HG03175 (cell line): ENCODE results near the gene SFXN3.

Experiments used
- ATAC-seq: cut with Tn5 transposase; IDR thresholded peaks from one replicate; pipeline ENCODE4 v1.9.1; 2021; ENCODE audit warnings: mild to moderate bottlenecking, moderate library complexity; ENCODE audit not compliant: unreplicated experiment

The SFXN3 gene

DNA sequence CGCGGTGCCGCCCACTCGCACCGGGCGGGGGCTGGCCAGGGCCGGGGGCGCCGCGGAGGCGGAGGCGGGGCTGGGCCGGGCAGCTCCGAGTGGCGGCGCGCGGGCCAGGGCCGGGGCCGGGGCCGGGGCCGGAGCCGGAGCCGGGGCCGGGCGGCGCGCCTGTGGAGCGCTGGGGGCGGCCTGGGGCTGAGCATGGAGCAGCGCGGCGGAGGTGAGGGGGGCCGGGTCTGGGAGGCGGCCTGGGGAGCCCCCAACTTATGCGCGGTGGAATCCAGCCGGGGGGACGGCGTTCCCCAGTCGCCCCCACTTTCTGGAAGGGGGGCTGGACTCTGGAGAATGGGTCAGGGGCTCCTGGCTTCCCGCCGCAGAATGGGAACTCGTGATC, 31.3 kb upstream of the SFXN3 start, which contains the start of gene LZTS2:
TSS of gene LZTS2 (plus strand) at position 67 of the 385 bp plus-strand sequence. CDS start 2,731 bp downstream, outside the sequence.
- ATAC-seq, result peak; percentile 5

DNA sequence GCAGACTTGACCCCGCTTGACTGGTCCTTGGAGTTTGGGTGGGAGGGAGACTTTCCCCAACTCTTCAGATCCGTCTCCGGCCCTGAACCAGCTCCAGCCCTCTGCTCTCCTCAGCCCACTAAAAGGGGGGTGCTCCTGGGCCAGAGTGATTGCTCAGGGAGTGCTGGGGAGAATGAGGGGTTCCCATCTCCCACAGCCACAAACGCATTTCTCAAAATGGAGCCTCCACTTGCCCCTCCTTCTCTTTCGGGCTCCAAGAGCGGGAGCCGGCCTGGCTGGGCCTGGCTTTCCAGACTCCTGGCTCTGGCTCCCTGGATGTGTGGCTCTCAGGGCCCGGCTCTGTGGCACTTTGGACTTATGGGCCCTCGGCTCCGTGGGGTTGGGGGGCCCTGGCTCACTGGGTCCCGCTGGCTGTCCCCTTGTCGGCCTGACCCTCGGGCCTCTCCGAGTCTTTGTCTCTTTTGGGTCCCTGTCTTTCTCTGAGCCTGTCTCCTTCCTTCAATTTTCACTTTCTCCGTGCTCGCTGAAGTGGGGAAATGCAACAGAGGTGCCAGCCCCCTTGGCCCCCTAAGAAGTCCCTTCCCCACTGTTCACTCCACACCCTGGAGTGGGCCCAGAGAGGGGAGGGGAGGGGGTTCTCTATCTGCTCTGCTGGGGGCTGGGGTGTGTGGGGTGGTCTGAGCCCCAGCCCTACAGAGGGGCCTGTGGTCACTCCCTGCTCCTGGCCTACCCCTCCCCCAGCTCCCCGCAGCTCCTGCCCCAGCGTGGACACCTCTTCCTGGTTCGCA, 30.7 kb upstream of the SFXN3 start:
- ATAC-seq, result no peak

DNA sequence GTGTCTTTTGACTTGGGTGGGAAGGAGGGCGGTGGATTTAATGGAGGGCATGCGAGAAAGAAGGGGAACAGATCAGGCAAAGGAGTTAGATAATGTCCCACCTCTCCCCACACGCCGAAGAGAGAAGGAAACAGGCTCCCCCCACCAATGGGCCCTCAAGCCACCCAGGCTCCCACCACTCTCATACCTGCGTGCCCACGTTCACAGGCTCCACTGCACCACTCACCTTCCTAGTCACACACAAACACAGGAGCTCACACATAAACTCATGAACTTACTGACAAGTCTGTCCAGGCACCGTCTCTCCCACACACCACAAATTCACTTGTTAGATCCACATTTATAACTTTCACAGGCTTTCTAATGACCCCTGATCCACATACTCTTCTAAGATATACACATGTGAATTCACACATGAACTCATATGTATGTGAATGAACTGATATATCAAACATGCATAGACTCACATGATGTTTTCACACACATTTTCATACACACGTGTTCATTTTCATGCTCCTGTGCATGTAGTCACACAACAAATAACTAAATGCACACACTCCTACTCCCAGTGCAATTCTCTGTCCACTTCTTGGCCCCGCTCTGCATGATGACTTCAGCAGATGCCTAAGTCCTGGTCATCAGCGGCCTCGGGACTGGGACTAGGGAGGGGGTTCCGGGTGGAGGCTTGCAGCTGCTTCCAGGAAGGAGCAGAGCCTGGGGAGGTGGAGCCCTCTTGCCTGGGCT, 29.9 kb upstream of the SFXN3 start:
- no peak for ATAC-seq

DNA sequence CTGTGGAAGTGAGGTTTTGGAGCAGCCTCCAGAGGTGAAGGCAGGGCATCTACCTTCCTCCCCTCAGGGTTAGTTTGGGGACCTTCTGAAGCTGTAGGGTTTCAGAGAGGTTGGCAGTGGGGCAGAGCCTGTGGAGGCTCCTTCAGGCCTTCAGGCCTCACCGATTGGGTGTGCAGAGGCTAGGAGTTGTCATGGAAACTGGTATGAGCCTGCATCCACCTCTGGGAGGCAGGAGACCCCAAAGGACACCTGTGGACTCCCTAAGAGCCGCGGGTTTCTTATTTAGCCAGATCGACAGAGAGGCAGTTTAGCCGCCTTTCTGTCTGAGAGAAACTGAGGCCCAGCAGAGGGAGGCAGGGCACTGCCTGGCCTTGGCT, 29.4 kb upstream of the SFXN3 start:
- ATAC-seq, result no peak

DNA sequence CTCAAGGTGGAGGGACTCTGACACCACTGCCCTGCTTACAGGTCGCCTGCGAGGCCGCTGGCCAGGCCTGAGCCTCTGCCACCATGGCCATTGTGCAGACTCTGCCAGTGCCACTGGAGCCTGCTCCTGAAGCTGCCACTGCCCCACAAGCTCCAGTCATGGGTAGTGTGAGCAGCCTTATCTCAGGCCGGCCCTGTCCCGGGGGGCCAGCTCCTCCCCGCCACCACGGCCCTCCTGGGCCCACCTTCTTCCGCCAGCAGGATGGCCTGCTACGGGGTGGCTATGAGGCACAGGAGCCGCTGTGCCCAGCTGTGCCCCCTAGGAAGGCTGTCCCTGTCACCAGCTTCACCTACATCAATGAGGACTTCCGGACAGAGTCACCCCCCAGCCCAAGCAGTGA, 28.6 kb upstream of the SFXN3 start:
- ATAC-seq, result no peak

DNA sequence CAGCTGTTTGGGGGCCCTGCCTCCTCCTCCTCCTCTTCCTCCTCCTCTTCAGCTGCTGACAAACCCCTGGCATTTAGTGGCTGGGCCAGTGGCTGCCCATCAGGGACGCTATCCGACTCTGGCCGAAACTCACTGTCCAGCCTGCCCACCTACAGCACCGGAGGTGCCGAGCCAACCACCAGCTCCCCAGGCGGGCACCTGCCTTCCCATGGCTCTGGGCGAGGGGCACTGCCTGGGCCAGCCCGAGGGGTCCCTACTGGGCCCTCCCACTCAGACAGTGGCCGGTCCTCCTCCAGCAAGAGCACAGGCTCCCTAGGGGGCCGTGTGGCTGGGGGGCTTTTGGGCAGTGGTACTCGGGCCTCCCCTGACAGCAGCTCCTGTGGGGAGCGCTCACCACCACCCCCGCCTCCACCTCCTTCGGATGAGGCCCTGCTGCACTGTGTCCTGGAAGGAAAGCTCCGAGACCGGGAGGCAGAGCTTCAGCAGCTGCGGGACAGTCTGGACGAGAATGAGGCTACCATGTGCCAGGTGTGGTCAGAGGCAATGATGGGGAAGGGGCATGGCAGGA, 27.3 kb upstream of the SFXN3 start:
- ATAC-seq, result no peak

DNA sequence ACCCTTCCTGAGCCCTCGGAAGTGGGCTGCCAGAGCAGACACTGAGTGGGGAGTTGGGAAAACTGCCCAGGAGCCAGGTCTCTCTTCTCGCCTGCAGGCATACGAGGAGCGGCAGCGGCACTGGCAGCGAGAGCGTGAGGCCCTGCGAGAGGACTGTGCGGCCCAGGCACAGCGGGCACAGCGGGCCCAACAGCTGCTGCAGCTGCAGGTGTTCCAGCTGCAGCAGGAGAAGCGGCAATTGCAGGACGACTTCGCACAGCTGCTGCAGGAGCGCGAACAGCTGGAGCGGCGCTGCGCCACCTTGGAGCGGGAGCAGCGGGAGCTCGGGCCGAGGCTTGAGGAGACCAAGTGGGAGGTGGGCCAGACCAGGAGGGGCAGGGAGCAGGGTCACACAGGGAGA, 25.7 kb upstream of the SFXN3 start:
- ATAC-seq, result no peak

DNA sequence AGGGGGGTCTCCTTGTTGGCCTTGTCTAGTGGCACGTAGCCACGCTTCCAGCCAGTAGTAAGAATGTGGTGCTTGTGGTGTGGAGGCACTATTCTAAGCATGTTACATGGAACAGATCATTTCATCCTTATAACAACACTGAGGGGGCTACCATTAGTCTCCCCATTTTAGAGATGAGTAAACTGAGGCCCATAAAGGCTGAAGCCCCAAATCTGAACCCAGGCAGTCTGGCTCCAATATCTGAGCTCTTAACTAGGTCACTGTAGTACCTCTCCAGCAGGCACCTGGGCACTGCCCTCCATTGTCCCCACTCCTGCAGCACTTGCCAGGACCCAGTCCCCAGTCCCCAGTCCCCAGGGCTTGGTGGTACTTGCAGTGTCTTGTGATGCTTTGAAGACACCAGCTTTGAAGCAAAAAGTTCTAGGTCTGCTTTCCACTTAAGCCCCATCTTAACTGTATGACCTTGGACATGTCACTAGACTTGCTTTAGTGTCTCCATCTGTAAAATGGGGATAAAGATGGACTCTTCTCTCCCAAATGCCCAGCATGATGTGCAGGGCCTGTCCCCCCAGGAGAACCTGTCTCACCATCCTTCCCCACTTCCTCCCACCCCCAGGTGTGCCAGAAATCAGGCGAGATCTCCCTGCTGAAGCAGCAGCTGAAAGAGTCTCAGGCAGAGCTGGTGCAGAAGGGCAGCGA, 25.0 kb upstream of the SFXN3 start:
- ATAC-seq, result no peak

DNA sequence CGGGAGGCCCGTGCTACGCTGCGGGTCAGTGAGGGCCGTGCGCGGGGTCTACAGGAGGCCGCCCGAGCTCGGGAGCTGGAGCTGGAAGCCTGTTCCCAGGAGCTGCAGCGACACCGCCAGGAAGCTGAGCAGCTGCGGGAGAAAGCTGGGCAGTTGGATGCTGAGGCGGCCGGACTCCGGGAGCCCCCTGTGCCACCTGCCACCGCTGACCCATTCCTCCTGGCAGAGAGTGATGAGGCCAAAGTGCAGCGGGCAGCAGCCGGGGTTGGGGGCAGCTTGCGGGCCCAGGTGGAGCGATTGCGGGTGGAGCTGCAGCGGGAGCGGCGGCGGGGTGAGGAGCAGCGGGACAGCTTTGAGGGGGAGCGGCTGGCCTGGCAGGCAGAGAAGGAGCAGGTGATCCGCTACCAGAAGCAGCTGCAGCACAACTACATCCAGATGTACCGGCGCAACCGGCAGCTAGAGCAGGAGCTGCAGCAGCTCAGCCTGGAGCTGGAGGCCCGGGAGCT, 24.4 kb upstream of the SFXN3 start:
- no peak for ATAC-seq

DNA sequence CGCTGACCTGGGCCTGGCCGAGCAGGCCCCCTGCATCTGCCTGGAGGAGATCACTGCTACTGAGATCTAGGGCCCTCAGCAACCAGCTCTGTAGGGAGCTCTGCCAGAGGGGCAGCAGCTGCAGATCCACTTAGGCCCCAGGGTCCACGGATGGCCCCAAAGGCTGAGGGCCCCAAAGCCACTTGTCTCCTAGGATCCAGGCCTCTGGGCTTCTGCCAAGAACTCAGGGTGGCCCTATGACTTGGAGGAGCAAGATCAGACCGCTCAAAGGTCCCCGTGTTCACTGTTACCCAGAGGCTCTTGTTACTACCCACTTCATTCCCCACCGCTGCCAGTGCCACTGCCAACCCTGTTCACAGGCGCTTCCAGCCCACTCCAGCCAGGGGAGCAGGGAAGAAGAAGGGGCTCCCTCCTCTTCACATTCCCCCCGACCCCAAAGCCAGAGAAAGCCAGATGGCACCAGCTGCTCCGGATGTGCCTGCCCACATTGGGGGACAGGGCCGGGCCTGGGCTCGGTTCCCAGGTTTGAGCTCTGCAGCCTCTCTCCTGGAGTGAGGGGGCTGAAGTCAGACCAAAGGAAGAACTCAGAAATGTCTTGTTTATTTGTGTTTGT, 23.8 kb upstream of the SFXN3 start:
- no peak for ATAC-seq

DNA sequence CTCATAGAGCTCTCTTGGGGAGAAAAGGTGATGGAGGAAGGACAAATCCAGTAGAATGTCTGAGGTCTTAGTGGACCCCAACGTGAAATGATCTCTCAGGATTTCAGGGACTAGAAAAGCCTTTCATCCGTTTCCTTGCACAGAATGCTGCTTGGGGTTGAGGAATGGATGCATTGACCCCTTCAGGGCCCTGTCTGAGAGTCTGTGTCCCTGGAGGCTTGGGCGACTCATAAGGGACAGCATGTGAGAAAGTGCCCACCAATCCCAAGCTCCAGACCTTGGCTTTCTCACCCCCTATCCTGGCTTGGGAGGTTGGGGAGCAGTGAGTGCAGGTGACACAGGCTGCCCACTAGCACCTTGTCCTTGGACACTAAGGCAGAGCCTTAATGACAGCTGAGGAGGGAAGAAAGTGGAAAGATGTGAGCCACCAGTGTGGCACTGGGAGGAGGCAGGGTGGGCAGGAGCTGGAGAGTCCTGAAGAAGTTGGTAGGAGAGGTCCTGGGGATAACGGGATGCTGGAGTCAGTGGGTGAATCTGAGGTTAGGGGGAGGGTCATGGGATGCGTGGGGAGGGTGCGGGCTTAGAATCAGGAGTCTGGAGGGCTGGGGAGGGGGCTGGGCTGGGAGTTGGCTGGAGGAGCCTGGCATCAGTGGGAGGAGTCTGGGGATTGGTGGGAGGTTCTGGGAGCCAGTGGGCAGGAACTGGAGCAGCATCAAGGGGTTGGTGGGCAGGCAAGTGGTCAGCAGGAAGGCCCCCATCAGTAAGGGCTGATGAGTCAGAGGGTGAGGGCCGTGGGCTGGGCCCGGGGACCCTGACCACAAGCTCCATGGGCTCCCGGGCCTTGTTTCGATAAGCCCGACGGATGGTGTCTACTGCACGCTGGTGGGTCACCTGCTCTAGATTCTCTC, 22.9 kb upstream of the SFXN3 start:
- ATAC-seq, result no peak

DNA sequence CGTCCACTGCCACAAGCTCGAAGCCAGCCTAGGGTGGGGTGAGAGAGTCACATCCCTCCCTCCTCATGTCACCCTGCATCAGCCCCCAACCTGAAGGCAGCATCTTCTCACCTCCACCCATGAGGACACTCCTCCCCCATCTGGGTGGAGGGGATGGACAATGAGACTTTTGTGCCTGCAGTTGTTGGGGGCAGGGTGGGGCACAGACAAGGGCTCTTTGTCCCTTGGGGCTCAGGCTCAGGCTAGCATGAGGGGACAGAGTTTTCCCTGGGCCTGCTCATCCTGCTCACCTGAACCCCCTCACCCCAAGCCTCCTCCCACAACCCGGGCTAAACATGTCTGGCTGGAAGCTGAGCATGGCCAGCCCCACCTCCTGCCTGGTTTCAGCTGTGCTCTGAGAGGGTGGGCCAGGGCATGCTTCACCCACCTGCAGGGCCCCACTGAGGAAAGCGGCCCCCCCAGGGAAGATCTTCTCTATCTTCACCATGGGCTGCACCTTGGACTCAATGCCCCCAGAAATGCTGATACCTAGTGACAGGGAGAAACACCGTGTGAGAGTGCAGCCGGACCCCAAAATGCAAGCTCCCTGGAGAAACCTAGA, 22.1 kb upstream of the SFXN3 start:
- ATAC-seq, result no peak

DNA sequence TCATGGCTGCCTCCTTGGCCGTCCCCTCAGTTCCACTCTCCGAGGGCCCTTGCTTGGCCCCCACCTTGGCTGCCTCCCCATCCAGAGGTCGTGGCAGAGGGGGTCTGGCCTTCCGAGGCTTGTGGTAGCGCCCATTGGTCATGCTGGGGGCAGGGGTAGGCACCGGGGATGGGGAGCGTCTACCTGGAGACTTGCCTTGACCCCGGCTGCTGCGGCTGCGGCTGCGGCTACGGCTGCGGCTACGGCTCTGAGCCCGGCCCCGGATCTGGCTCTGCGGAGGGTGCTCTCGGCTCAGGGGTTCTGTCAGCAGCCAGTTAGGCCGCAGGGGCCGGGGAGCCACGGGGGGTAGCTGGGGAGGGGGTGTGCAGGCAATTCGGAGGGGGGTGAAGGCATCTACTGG, 20.7 kb upstream of the SFXN3 start:
- ATAC-seq, result no peak

DNA sequence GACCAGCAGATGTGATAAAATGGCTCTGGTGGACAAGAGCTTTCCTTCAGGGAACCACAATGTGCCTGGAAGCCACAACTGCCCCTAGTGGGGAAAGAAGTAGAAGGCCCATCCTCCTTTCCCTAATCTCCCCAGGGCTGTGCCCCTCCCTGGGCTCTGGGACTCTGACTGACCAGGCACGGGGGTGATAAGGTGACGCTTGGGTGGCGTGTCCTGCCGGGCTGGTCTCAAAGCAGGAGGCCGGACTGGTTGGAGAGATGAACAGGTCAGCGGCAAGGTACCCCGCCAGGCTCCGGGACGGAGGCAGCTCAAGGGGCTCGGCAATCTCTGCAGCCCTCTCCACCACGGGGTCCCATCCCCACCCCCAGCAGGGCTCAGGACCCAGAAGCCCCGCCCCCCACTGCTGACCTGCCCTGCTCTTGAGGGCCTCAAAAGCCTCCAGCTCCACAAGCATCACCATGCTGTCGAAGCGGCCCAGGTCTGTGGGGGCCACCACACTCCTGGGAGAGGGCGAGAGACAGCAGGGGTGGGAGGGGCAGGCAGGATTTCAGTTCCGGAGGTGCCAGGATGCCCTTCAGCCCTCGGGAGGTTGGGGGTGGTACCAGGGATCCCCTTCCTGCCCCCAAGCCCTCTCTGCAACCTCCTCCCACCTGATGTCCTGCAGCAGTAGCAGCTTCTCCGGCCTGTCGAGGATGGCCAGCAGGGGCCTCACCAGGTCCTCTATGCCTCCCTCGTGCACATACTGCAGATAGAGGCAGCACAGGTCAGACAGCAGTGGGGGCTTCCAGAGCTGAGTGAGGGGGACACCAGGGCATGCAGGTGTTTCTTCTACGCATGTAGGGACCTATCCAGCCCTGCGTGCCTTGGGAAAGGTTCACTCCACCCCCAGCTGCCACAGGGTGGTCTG, 19.3 kb upstream of the SFXN3 start:
- ATAC-seq, result no peak

DNA sequence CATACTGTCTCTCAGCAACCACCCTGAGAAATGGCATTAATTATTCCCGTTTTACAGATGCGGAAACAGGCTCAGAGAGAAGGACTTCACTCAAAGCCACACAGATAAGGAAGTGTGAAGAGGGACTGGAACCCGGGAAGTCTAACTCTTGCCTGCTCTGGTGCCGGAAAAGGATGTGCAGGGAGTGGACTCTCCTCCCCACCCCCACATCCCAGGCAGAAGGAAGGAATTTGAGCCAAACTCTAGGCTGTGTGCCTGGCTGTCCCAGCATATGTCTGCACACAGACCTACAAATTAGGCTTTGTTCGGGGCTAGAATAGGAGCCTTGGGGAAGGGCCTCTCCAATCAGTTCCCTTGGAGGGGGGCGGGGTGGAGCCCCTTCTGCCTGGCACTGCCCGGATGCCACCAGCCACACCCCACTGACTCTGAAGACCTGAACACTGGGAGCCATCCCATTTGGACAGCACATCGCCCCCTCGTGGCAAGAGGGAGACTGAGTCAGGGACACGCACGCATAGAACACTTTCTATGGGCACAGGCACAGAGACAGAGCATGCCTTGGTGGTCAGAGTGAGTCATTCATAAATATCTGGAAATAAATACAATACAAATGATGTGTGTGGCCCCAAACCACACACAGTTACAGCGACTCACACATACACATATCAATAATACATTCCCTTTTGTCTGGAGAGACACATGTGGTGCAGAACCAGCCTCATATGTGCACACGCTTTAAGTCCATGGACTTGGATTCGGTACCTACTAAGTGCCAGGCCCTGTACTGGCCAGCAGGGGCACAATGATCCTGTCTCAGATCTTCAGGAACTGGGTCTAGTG, 18.3 kb upstream of the SFXN3 start:
- peak; percentile 77 for ATAC-seq

DNA sequence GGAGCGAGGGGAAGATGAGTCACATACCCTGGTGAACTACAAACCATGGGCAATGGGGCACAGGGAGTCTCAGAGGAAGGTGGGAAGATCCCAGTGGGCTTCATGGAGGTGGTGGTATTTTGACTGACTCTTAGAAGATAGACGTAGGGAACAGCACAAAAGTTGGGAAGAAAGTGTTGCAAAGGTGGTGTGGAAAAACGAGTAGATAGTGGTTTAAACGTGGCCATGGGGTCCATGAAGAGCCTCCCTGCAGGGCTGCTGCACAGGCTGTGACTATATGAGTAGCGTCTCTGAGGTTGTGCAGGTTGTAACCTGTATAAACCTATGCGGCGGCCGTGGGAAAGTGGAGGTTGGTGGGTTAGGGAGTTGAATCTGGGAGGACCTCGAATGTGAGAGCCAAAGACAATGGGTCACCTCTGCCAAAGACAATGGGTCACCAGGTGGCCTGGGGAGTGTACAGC, 17.6 kb upstream of the SFXN3 start:
- ATAC-seq, result no peak

DNA sequence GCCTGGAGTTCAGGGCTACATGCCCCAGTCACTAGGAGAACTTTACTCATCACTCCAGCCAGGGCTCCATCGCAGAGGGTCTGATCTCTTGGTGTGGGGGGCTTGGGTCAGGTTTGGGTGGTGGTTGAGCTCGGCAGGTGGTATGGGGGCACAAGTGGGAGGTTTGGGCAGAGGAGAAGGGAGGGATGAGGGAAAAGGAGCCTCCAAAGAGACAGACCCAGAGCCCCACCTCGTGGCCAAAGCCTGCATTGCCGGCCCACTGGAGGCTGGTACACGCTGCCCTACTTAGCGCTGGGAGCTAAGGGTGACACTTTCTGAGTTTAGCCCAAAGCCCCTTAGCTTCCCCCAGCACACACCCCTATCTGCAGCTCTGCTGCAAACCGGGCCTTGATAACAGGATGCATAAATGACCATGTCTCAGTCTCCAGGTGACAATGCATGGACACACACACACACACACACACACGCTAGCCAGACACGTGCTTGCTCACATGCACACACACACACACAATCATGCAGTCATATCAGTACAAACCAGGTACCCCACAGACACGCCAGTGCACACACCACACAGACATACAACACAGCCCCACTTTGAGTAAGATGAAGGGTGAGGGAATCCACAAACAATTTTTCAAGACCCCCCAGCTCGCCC, 16.7 kb upstream of the SFXN3 start:
- no peak for ATAC-seq
